NOMO-1 treated with DMSO at 0.1 percent for 48 hours (cell line): ENCODE measurements around the gene TNNT1.
"Not testable (repeated sequence)": the region's sequence is repeated elsewhere in the genome, so short reads cannot be mapped to it uniquely, and the experiment has no call there.

Experiments
- DNase-seq: peaks from one replicate; lab custom pipeline; 2025; ENCODE audit not compliant: unreplicated experiment; lab: John Stamatoyannopoulos, UW

TNNT1 gene

GRCh38 chr19:55171440-55171839 is 22.4 kb upstream of the TNNT1 start:
- no peak for DNase-seq

- no peak for DNase-seq
Measured at GRCh38 chr19:55169136-55169535, 20.1 kb upstream of the TNNT1 start.

DNA sequence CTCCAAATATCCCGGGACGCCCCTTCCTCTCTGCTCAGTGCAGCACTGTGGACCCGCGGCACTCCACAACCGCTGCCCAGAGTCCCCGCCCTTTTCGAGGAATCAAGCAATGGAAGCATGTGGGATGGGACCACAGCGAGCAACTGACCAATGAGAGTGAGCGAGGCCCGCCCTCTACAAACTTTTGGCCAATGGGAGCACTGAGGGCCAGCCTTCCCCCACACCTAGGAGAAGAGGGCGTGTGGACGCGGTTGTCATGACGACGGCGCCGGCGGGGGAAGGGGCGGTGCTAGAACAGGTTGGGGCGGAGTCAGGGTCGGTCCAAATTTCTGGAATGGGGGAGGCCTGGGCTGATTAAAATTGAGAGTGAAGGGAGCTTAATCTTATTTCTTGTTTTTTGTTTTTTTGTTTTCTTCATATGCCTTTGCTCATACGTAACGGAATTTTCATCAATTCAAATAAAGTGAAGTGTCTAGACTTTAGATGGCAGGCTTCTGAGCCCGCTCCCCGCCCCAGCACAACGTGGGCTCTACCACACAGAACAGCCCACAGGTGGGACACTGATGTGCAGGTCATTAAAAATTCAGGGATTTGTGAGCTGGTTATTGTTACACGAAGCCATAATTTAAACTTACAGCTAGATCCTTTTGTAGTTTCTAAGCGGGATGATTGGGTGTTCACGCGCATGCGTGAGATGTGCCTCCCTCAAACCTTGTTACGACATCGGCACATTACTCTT is 17.7 kb upstream of the TNNT1 start, which contains the start of gene DNAAF3:
Gene DNAAF3 (minus strand): TSS at position 84 of the 739 bp plus-strand sequence. CDS start 200 bp downstream, outside the sequence.
- peak; percentile 96 for DNase-seq

- DNase-seq, result peak; percentile 89
Measured at GRCh38 chr19:55165952-55166529, 17.0 kb upstream of the TNNT1 start.

GRCh38 chr19:55161571-55162322 is 12.7 kb upstream of the TNNT1 start:
- no peak for DNase-seq

DNA sequence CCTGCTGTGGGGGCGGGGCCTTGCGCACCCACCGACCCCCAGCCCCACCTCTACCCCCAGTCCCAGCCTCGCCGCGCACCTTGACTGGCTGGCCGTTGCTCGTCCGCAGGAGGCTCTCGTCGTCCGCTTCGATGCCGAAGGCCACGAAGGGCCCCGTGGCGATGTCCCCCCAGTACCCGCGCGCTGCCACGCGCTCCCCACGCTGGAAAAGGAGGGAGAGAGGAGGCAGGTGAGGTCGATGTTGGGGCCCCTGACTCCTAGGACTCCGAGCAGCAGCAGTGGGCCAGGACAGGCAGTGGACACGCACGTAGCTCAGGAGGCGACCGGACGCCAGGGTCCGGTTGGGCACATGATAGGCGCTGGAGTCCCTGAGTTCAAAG is 12.0 kb upstream of the TNNT1 start:
- DNase-seq, result no peak

- peak; percentile 90 for DNase-seq
Measured at GRCh38 chr19:55160128-55160985, 11.4 kb upstream of the TNNT1 start.

- no peak for DNase-seq
Measured at GRCh38 chr19:55158848-55159749, 10.1 kb upstream of the TNNT1 start.

GRCh38 chr19:55158423-55158822 is 9.4 kb upstream of the TNNT1 start:
- no peak for DNase-seq

DNA sequence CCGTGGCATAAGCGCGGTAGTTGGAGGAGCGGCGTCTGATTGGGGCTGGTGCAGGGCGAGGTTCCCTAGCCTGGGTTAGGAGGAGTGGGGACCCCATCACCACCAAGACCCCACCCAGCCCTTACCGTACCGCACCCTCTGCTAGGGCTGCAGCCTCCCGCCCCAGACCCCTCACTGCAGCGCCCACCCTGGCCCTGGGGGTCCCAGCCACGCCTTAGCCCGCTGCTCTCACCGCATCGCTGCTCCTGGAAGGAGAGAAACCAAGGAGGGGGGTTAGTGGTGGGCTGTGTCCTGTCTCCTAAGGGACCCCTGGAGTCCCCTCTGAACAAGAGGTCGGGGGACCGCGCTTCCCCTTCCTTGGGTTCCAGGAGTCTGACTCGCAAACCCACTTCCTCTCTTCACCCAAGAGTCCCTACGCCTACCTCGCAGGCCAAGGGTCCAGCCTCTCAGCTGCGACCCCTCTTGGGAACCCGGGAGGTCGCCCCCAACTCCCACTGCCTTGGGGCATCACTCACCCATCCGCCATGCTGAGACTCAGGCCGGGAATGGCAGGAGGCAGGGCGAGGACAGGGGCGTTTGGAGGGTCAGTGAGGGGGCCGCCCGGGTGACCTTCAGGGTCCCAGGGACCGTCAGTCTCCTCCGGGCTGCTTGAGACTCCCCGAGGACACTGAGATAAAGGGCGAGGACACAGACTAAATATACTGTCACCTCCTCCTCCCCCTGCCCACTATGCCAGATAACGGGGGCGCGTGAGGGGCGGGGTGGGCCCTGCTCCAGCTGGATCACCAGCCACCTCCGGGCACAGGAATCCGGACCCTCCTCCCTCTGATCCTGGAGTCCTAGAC is 8.3 kb upstream of the TNNT1 start, which contains the start of gene TNNI3:
Gene TNNI3 (minus strand): TSS at position 669 of the 845 bp plus-strand sequence. CDS start 143 bp downstream, at position 526.
- peak; percentile 19 for DNase-seq

DNA sequence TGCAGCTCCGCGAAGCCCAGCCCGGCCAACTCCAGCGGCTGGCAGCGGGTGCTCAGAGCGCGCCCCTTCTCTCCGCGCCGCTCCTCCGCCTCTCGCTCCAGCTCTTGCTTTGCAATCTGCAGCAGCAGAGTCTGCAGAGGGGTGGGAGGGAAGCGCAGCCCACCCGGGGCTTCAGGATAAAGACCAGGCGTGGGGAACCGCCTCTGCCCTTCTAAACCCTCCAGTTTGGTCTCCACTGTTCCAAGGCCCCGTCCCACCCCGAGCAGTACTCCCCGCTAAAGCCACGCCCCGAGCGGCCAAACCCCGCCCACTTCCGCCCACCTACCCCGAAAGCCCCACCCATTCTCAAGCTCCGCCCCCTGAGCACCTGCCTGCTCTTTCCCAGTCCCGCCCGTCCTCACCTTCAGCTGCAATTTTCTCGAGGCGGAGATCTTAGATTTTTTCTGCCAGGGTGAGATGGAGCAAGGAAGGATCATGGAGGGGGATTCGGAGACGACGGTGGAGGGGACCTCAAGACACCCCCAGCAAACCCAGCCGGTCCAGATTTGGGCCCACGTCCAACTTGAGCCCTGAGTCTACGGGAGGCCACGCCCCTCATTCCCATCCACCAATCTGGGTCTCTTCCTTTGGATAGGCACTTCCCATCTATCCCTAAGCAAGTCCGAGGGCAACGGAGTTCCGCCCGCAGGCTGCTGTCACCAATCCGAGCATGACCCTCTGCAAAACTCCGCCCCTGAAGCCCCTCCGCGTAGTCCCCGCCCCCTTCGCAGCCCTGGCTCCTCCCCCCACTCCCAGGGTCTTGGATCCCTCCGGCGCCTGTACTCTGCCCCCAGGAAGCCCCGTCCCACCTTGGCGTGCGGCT is 7.4 kb upstream of the TNNT1 start:
- DNase-seq, result peak; percentile 30

DNA sequence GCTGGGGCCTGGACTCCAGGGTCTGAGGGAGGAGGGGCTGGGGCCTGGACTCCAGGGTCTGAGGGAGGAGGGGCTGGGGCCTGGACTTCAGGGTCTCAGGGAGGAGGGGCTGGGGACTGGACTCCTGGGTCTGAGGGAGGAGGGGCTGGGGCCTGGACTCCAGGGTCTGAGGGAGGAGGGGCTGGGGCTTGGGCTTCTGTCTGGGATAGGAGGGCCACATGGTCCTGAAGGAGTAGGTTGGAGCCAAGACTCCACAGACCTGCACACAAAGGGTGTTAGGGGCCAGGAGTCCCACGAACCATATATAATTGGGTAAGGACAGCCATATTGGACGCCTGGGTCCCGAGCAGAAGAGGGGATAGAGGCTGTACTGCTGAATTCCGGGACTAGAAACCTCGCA is 6.8 kb upstream of the TNNT1 start:
- DNase-seq, result not testable (repeated sequence)

- no peak for DNase-seq
Measured at GRCh38 chr19:55153652-55154264, 4.8 kb upstream of the TNNT1 start.

DNA sequence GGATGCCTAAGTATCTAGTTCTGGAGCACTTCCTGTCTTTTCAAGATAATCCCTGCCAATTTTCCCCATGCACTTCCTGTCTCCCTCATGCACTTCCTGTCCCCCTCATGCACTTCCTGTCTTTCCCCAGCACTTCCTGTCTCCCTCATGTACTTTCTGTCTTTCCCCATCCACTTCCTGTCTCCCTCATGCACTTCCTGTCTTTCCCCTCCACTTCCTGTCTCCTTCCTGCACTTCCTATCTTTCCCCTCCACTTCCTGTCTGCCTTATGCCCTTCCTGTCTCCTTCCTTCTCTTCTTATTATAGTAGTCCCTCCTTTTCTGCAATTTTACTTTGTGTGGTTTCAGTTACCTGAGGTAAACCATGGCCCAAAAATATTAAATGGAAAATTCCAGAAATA is 3.0 kb upstream of the TNNT1 start:
- DNase-seq, result no peak

GRCh38 chr19:55147545-55148251 is 1.3 kb downstream of the TNNT1 start:
- DNase-seq, result no peak

DNA sequence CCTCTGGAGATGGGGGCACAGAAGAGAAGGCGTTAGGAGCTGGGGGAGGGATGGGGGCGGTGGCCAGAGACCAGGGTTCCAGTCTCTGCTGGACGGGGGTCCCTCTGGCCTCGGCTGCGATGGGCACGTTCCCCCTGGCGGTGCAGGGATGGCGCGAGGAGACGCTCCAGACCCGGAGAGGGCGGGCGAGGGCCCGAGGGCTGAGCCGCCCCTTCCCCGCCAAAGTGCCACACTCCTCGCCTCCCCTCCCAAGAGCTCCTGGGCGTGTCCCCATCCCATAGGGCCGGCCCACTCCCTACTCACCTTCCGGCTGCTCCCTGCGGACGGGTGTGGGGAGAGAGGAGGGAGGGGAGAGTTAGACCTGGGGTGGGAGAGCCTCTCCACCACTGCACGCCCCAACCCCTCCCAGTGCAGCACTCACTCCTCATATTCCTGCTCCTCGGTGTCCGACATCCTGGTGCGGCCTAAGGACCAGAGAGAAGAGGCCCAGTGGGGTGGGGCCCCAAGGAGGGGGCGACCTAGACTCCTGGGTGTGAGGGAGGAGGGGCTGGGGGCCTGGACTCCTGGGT is 2.2 kb downstream of the TNNT1 start:
- DNase-seq, result no peak
